NT2/D1 (cell line): ENCODE measurements around the gene FAM228A.

Experiments used
- DNase-seq: peaks from one replicate; pipeline ENCODE4 v3.0.0-alpha.2; 2011; ENCODE audit warnings: low read depth, low spot score
- H3K27me3 ChIP-seq: 2 replicates; pipeline ENCODE4 v1.6.0; 2011; ENCODE audit warnings: mild to moderate bottlenecking; ENCODE audit not compliant: insufficient read length, insufficient read depth
- H3K36me3 ChIP-seq: 2 replicates; pipeline ENCODE4 v1.6.1; 2011; ENCODE audit warnings: mild to moderate bottlenecking, low read length, mixed read lengths; ENCODE audit not compliant: insufficient read depth, insufficient read length
- H3K4me1 ChIP-seq: 2 replicates; pipeline ENCODE4 v1.5.1; 2011; ENCODE audit not compliant: insufficient read depth, insufficient read length
- H3K4me3 ChIP-seq: 2 replicates; pipeline ENCODE4 v1.5.1; 2011; ENCODE audit warnings: low read depth; ENCODE audit not compliant: insufficient read length
- H3K9ac ChIP-seq: 2 replicates; pipeline ENCODE4 v1.6.0; 2011; ENCODE audit warnings: low read depth; ENCODE audit not compliant: insufficient read length
- H3K9me3 ChIP-seq: 2 replicates; pipeline ENCODE4 v1.5.1; 2011; ENCODE audit warnings: mild to moderate bottlenecking, low read length; ENCODE audit not compliant: insufficient read depth
- SUZ12 ChIP-seq: IDR thresholded peaks from 2 replicates; pipeline ENCODE4 v1.6.1; 2011; ENCODE audit not compliant: insufficient read length, insufficient read depth; ENCODE audit errors: extremely low read depth
- YY1 ChIP-seq: IDR thresholded peaks from 2 replicates; pipeline ENCODE4 v1.6.1; 2011; ENCODE audit not compliant: insufficient read length, insufficient read depth
- ZNF274 ChIP-seq: IDR thresholded peaks from 2 replicates; pipeline ENCODE4 v1.6.1; 2011; ENCODE audit warnings: mild to moderate bottlenecking, low read depth, low read length

FAM228A gene

DNA sequence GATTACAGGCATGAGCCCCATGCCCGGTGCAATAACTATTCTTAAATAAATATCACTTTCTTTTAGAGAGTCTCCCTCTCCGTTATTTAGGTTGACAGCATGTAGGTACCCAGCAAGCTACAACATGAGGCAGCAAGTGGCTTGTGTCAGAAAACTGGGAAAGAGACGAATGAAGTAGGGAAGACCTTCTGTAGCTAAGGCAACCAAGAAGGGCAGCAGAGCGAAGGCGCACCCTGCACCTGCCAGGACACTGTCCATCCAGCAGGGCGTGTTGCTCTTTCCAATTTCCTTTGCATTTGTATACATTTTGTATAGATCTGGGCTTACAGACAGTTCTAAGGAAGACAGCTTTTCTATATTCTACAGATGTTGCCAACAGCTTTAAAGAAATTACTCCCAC, 48.1 kb downstream of the FAM228A start:
- Histone ChIP-seq H3K9me3 (no peaks in the 10 kb centered on the region), H3K36me3 (no peaks in the 10 kb centered on the region), H3K4me3 (no peak overlapping the region), H3K4me1 (no peaks in the 10 kb centered on the region), H3K27me3 (no peaks in the 10 kb centered on the region), H3K9ac (no peak overlapping the region)
- TF ChIP-seq YY1 (no peak), ZNF274 (no peak), SUZ12 (no peak)
- no peak for DNase-seq

DNA sequence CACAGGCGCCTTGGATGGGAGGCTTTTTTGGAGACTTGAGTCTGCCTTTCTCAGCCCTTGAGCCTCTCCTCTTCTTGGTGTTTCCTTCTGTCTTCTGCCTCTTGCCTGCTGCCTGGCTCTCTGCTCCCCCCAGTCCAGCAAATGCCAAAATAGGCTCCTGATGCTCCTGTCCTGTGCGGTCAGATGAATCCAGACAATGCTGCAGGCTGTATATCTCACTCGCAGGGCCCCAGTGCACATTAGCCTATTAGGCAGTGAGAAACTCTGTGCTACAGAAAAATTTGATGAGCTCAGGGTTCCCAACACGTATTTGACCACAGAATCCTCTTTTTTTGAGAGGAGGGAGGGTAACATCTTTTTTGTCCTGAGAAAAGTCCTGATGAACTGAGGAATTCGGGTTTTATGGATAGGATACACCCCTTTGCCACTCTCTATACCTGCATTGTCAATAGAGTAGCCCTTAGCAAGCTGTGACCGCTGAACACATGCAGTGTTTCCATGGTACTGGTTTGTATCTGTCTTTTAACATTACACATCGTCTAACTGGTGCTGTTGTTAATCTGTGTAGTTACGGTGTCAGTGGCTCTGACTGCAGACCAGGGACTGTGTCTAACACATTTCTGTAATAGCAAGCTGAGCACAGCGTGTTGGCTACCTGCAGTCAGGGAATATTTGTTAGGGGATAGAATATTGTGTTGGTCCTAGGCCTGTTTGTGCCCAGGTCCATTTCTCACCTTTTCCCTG, 50.8 kb downstream of the FAM228A start:
- no peaks in the 10 kb centered on the region for H3K4me1 ChIP-seq
- no peak overlapping the region for H3K4me3 ChIP-seq
- H3K9ac ChIP-seq = no peak overlapping the region
- no peak for TF ChIP-seq YY1
- TF ChIP-seq SUZ12 = no peak
- no peak for TF ChIP-seq ZNF274
- no peak for DNase-seq
- H3K27me3 ChIP-seq = no peaks in the 10 kb centered on the region
- no peaks in the 10 kb centered on the region for H3K36me3 ChIP-seq
- H3K9me3 ChIP-seq = no peaks in the 10 kb centered on the region

DNA sequence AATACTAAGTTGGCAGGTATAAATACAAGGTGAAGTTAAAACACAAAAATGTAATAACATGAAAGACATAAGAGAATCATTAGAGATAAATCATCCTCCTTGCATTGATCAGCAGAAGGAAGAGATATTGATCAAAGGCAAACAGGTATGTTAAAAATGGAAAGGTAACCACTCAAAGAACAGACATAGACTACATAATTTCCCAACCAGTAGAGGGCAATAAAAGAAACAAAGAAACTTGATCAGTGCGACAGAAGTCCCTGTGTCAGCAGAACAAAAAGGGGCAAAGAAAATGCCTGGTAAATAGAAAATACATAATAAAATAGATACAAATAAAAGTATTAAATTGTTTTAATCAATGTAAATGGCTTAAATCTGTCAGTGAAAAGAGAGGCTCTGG, 53.6 kb downstream of the FAM228A start:
- H3K36me3 ChIP-seq = no peaks in the 10 kb centered on the region
- no peaks in the 10 kb centered on the region for H3K27me3 ChIP-seq
- H3K4me3 ChIP-seq = no peak overlapping the region
- H3K9me3 ChIP-seq = no peaks in the 10 kb centered on the region
- H3K4me1 ChIP-seq = no peaks in the 10 kb centered on the region
- DNase-seq = no peak
- no peak overlapping the region for H3K9ac ChIP-seq
- TF ChIP-seq SUZ12 = no peak
- TF ChIP-seq ZNF274 = no peak
- TF ChIP-seq YY1 = no peak

DNA sequence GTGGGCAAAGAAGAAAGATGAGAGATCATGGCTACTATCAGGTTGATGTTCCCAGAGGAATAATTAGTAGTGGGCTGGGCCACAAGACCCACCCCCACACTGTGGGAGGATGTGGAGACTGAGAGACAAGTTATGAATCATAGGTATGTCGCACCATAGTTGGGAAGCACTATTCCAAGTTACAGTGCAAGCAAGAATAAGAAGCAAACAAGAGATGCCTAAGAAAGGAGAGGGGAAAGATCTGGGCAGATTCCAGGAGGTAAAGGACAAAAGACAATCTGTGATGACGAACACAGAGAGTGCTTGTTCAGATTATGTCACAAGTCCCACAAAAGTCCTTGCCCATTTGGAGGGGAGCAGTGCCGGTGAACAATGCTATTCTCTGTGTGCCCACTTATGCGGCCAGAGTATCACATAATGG, 56.6 kb downstream of the FAM228A start:
- no peaks in the 10 kb centered on the region for H3K36me3 ChIP-seq
- H3K4me3 ChIP-seq = no peak overlapping the region
- no peaks in the 10 kb centered on the region for H3K9me3 ChIP-seq
- TF ChIP-seq YY1 (no peak), ZNF274 (no peak), SUZ12 (no peak)
- no peaks in the 10 kb centered on the region for H3K27me3 ChIP-seq
- no peaks in the 10 kb centered on the region for H3K4me1 ChIP-seq
- DNase-seq = no peak
- no peak overlapping the region for H3K9ac ChIP-seq

DNA sequence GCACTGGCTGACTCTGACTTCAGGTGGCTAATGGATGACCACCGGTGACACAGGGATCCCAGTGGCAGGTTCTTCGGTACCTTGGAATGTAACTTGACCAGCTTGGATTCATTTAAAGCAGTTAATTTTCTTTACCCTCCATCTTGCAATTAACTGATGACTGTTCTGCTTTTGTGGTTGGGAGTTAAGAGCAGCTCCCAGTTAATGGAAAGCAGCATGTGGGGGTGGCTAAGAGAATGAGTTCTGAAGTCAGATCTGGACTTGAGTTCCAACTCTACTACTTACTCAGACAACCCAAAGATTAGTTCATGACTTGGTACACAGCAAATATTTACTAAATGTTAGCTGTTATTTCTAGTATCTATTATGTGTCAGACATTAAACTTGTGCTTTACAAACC, 58.5 kb downstream of the FAM228A start:
- no peak for DNase-seq
- H3K27me3 ChIP-seq = no peaks in the 10 kb centered on the region
- H3K9ac ChIP-seq = no peak overlapping the region
- no peak overlapping the region for H3K4me3 ChIP-seq
- H3K36me3 ChIP-seq = no peaks in the 10 kb centered on the region
- H3K9me3 ChIP-seq = no peaks in the 10 kb centered on the region
- no peak for TF ChIP-seq ZNF274
- no peak for TF ChIP-seq YY1
- no peak for TF ChIP-seq SUZ12
- H3K4me1 ChIP-seq = no peaks in the 10 kb centered on the region

DNA sequence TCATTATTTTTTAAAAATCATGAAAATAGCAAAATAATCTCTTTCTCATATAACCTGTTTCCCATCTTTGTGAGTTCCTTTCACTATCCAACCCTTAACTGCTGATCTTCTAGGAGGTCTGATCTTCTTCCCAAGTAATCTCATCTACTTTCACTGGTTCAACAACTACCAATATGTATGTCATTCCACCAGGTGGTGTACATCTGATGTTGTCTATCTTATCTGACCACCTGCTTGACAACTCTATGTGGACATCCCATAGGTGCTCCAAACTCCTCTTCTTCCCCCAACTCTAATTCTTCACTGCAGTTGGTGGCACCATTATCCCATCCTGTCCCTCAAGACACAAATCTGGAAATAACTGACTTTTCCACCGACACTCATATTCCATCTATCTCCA, 62.5 kb downstream of the FAM228A start:
- TF ChIP-seq SUZ12 = no peak
- H3K36me3 ChIP-seq = no peaks in the 10 kb centered on the region
- no peak for DNase-seq
- no peak overlapping the region for H3K9ac ChIP-seq
- no peak overlapping the region for H3K4me3 ChIP-seq
- no peaks in the 10 kb centered on the region for H3K4me1 ChIP-seq
- H3K27me3 ChIP-seq = no peaks in the 10 kb centered on the region
- no peaks in the 10 kb centered on the region for H3K9me3 ChIP-seq

DNA sequence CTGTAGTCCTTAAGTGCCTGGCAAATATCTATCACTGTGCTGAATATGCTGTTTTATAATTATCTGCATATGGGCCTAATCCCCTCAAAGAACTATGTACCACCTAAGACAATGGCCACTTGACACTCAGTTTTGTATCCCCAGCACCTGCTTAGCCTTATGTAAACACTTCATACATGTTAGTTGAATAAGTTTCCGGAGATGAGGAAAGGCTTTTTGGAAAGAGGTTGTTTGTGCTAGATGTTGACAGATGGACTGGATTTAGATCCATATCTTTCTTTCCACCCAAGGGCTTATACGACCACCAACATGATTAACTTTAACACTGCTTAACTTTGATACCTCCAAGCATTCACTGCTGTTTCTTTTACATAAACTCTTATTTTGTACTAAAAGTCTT, 63.3 kb downstream of the FAM228A start:
- no peaks in the 10 kb centered on the region for H3K9me3 ChIP-seq
- H3K4me3 ChIP-seq = no peak overlapping the region
- no peak overlapping the region for H3K9ac ChIP-seq
- H3K36me3 ChIP-seq = no peaks in the 10 kb centered on the region
- no peak for DNase-seq
- TF ChIP-seq ZNF274 (no peak), YY1 (no peak), SUZ12 (no peak)
- H3K27me3 ChIP-seq = no peaks in the 10 kb centered on the region
- H3K4me1 ChIP-seq = no peaks in the 10 kb centered on the region

DNA sequence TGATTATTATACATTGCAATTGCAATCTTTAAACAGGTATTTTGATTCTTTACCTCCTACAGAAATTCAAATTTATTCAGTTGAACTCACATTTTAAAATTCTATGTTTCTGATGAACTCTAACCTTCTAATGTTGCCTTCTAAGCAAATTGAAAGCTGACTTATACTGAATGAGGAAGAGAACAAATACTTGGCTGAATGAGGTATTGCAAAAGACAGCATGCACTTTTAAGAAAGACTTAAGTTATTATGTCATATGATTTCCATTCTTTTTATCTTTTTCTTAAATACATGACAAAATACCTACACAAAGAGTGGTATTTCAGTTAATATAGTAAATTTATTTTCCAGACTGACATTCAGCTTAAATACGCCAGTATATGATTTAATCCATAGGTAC, 64.7 kb downstream of the FAM228A start:
- H3K36me3 ChIP-seq = no peaks in the 10 kb centered on the region
- no peaks in the 10 kb centered on the region for H3K4me1 ChIP-seq
- H3K4me3 ChIP-seq = no peak overlapping the region
- H3K9ac ChIP-seq = no peak overlapping the region
- H3K9me3 ChIP-seq = no peaks in the 10 kb centered on the region
- H3K27me3 ChIP-seq = no peaks in the 10 kb centered on the region
- TF ChIP-seq ZNF274 (no peak), YY1 (no peak), SUZ12 (no peak)
- no peak for DNase-seq
